Pulmonary artery endothelial cell (primary cell): ENCODE measurements around the gene TLCD1. TPM values are rescaled to one million over a fixed set of nuclear protein-coding genes. Genes with fewer than 3 reads are reported as not detected.

Experiments
- DNase-seq: peaks from one replicate; pipeline ENCODE4 v3.0.0-alpha.2; 2011; ENCODE audit warnings: low read depth, low spot score
- total RNA-seq: library from RNA; depleted of rRNA; stranded (reverse); fragments of >200 nt; gene quantifications from 2 replicates; pipeline ENCODE4 v1.2.3, GENCODE V29; 2014

Gene TLCD1
- total RNA-seq, 1 donor from 2014 or later: 1.4 TPM

- DNase-seq: no peak
Measured at GRCh38 chr17:28688481-28688880, 37.6 kb downstream of the TLCD1 start.

- DNase-seq: no peak
Measured at GRCh38 chr17:28686296-28686695, 39.7 kb downstream of the TLCD1 start.

GRCh38 chr17:28685366-28685765, 40.7 kb downstream of the TLCD1 start:
- DNase-seq: no peak

- no peak for DNase-seq
Measured at GRCh38 chr17:28684963-28685362, 41.1 kb downstream of the TLCD1 start.

GRCh38 chr17:28682655-28683054, 43.4 kb downstream of the TLCD1 start:
- no peak for DNase-seq

GRCh38 chr17:28675980-28676379, 50.1 kb downstream of the TLCD1 start:
- no peak for DNase-seq

- no peak for DNase-seq
Measured at GRCh38 chr17:28675490-28675889, 50.5 kb downstream of the TLCD1 start.

Other genes starting within 250 kb of the TLCD1 start
- gene FOXN1, start 219.9 kb downstream of the TLCD1 start, total RNA-seq: not detected in 2 replicates
- 22.0 and 22.1 TPM in 2 replicates for gene UNC119, start 173.6 kb downstream of the TLCD1 start, total RNA-seq
- gene PIGS, start 154.7 kb downstream of the TLCD1 start, total RNA-seq: 56.6 and 57.6 TPM in 2 replicates
- gene ALDOC, start 149.3 kb downstream of the TLCD1 start, total RNA-seq: 22.0 and 53.9 TPM in 2 replicates
- gene SPAG5, start 127.2 kb downstream of the TLCD1 start, total RNA-seq: 24.5 and 58.3 TPM in 2 replicates
- 3.4 and 5.5 TPM in 2 replicates for gene RSKR, start 112.0 kb downstream of the TLCD1 start, total RNA-seq
- gene BLTP2, start 81.1 kb downstream of the TLCD1 start, total RNA-seq: 162 and 190 TPM in 2 replicates
- gene SDF2, start 64.3 kb downstream of the TLCD1 start, total RNA-seq: 56.8 and 63.1 TPM in 2 replicates
- gene SUPT6H, start 64.0 kb downstream of the TLCD1 start, total RNA-seq: 51.3 and 52.4 TPM in 2 replicates
- gene PROCA1, start 14.3 kb downstream of the TLCD1 start, total RNA-seq: 0.66 and 2.3 TPM in 2 replicates
- 15.0 and 41.7 TPM in 2 replicates for gene RAB34, start 8.4 kb downstream of the TLCD1 start, total RNA-seq
- 811 and 821 TPM in 2 replicates for gene RPL23A, start 6.2 kb downstream of the TLCD1 start, total RNA-seq
- 2.0 and 2.1 TPM in 2 replicates for gene NEK8, start 2.6 kb upstream of the TLCD1 start, total RNA-seq
- gene TRAF4, start 17.8 kb upstream of the TLCD1 start, total RNA-seq: 28.2 and 32.8 TPM in 2 replicates
- 3.4 and 5.5 TPM in 2 replicates for gene FAM222B, start 116.6 kb upstream of the TLCD1 start, total RNA-seq
- gene ERAL1, start 128.8 kb upstream of the TLCD1 start, total RNA-seq: 30.7 and 49.2 TPM in 2 replicates
- 77.3 and 80.4 TPM in 2 replicates for gene FLOT2, start 171.5 kb upstream of the TLCD1 start, total RNA-seq
- gene DHRS13, start 176.8 kb upstream of the TLCD1 start, total RNA-seq: 5.5 and 7.9 TPM in 2 replicates
- gene PHF12, start 225.3 kb upstream of the TLCD1 start, total RNA-seq: 10.6 and 11.6 TPM in 2 replicates